Right forelimb (tissue), 1 donor: ENCODE results near the gene RSPH6A.
"Not testable (repeated sequence)": the region's sequence is repeated elsewhere in the genome, so short reads cannot be mapped to it uniquely, and the experiment has no call there.

ENCODE experiments used
- DNase-seq: peaks from one replicate; pipeline ENCODE4 v3.0.0-alpha.2; 2018

Gene RSPH6A

GRCh38 chr19:45764475-45764874 lies 50.6 kb downstream of the RSPH6A start:
- no peak for DNase-seq

GRCh38 chr19:45763691-45764294 lies 51.3 kb downstream of the RSPH6A start:
- no peak for DNase-seq

- DNase-seq = no peak
Observed at GRCh38 chr19:45762870-45763631, 52.1 kb downstream of the RSPH6A start.

GRCh38 chr19:45761714-45762113 lies 53.4 kb downstream of the RSPH6A start:
- DNase-seq = no peak

GRCh38 chr19:45758921-45759320 lies 56.2 kb downstream of the RSPH6A start:
- no peak for DNase-seq

GRCh38 chr19:45757695-45758094 lies 57.4 kb downstream of the RSPH6A start:
- no peak for DNase-seq

- no peak for DNase-seq
Observed at GRCh38 chr19:45754323-45754722, 60.8 kb downstream of the RSPH6A start.

- no peak for DNase-seq
Observed at GRCh38 chr19:45753548-45753947, 61.6 kb downstream of the RSPH6A start.

GRCh38 chr19:45752639-45753038 lies 62.5 kb downstream of the RSPH6A start:
- no peak for DNase-seq

GRCh38 chr19:45751483-45751882 lies 63.6 kb downstream of the RSPH6A start:
- DNase-seq = not testable (repeated sequence)

- no peak for DNase-seq
Observed at GRCh38 chr19:45747513-45747912, 67.6 kb downstream of the RSPH6A start.

GRCh38 chr19:45746866-45747265 lies 68.2 kb downstream of the RSPH6A start:
- DNase-seq = no peak
